Mesenchymal stem cell (in vitro differentiated cells and primary cell): ENCODE measurements around the gene OCSTAMP.

Experiments used
- DNase-seq: peaks from one replicate; pipeline ENCODE4 v3.0.0-alpha.2; 2013
- H2AFZ ChIP-seq: one replicate; pipeline ENCODE4 v1.6.1; 2013; ENCODE audit warnings: low read depth, mild to moderate bottlenecking, control low read depth, inconsistent platforms, low read length, moderate library complexity
- H2AK5ac ChIP-seq: 2 replicates; pipeline ENCODE4 v1.6.1; 2013; ENCODE audit warnings: low read length, moderate library complexity, mild to moderate bottlenecking, inconsistent platforms; ENCODE audit not compliant: severe bottlenecking
- H2BK120ac ChIP-seq: one replicate; pipeline ENCODE4 v1.6.1; 2013; ENCODE audit warnings: low read depth, mild to moderate bottlenecking, inconsistent platforms, low read length, moderate library complexity
- H2BK12ac ChIP-seq, 2 experiments: one replicate each; pipeline ENCODE4 v1.6.1; 2013; ENCODE audit warnings: inconsistent platforms in 2 of 2, low read length in 2 of 2, mild to moderate bottlenecking in 2 of 2, moderate library complexity in 2 of 2, control low read depth in 1 of 2
- H2BK15ac ChIP-seq: one replicate; pipeline ENCODE4 v1.6.1; 2013; ENCODE audit warnings: mild to moderate bottlenecking, low read depth, inconsistent platforms; ENCODE audit not compliant: poor library complexity, severe bottlenecking
- H2BK5ac ChIP-seq: 2 replicates; pipeline ENCODE4 v1.6.1; 2013; ENCODE audit warnings: low read depth, mild to moderate bottlenecking, low read length, control low read depth, inconsistent platforms; ENCODE audit not compliant: poor library complexity, severe bottlenecking
- H3K14ac ChIP-seq, 2 experiments: one replicate each; pipeline ENCODE4 v1.6.1; 2013; ENCODE audit warnings: inconsistent platforms in 2 of 2, low read length in 2 of 2, control low read depth in 1 of 2, mild to moderate bottlenecking in 1 of 2, moderate library complexity in 1 of 2
- H3K18ac ChIP-seq, 2 experiments: one replicate each; pipeline ENCODE4 v1.6.1; 2013; ENCODE audit warnings: inconsistent platforms in 2 of 2, low read length in 2 of 2, control low read depth in 1 of 2, low read depth in 1 of 2, mild to moderate bottlenecking in 1 of 2
- H3K23ac ChIP-seq, 2 experiments: one replicate each; pipeline ENCODE4 v1.6.1; 2013; ENCODE audit warnings: inconsistent platforms in 2 of 2, low read length in 2 of 2, mild to moderate bottlenecking in 2 of 2, moderate library complexity in 2 of 2, control low read depth in 1 of 2
- H3K27ac ChIP-seq: 2 replicates; pipeline ENCODE4 v1.5.1; 2013; ENCODE audit warnings: mild to moderate bottlenecking, moderate library complexity, low read length, control low read depth, inconsistent platforms; ENCODE audit not compliant: poor library complexity, severe bottlenecking
- H3K27me3 ChIP-seq, 2 experiments: 2 replicates each; pipeline versions ENCODE4 v1.6.1 to v1.7.0; 2013; ENCODE audit warnings: low read length in 2 of 2, mild to moderate bottlenecking in 2 of 2, moderate library complexity in 2 of 2, control low read depth in 1 of 2, inconsistent platforms in 1 of 2; ENCODE audit not compliant: control insufficient read depth in 1 of 2, insufficient read depth in 1 of 2
- H3K36me3 ChIP-seq, 2 experiments: 2 replicates each; pipeline versions ENCODE4 v1.6.1 to v1.7.0; 2013; ENCODE audit warnings: low read length in 2 of 2, control low read depth in 1 of 2, inconsistent platforms in 1 of 2, low read depth in 1 of 2, mild to moderate bottlenecking in 1 of 2; ENCODE audit not compliant: insufficient read depth in 2 of 2, control insufficient read depth in 1 of 2
- H3K4ac ChIP-seq, 2 experiments: one replicate each; pipeline ENCODE4 v1.6.1; 2013; ENCODE audit warnings: inconsistent platforms in 2 of 2, low read length in 2 of 2, mild to moderate bottlenecking in 2 of 2, moderate library complexity in 2 of 2, control low read depth in 1 of 2, low read depth in 1 of 2
- H3K4me1 ChIP-seq: 2 replicates; pipeline ENCODE4 v1.6.1; 2013; ENCODE audit warnings: low read depth, low read length, control low read depth; ENCODE audit not compliant: control insufficient read depth, insufficient read depth
- H3K4me2 ChIP-seq: 2 replicates; pipeline ENCODE4 v1.6.1; 2013; ENCODE audit warnings: low read length, mild to moderate bottlenecking, inconsistent platforms; ENCODE audit not compliant: poor library complexity, severe bottlenecking
- H3K4me3 ChIP-seq, 2 experiments: 2 replicates each; pipeline versions ENCODE4 v1.5.1 to v1.7.0; 2013; ENCODE audit warnings: low read length in 2 of 2, mild to moderate bottlenecking in 2 of 2, control low read depth in 1 of 2, low read depth in 1 of 2; ENCODE audit not compliant: insufficient read depth in 1 of 2
- H3K79me1 ChIP-seq: replicated peaks from 2 replicates; pipeline ENCODE4 v1.6.1; 2013; ENCODE audit warnings: mild to moderate bottlenecking, control low read depth, low read length, inconsistent platforms; ENCODE audit not compliant: poor library complexity, severe bottlenecking
- H3K9ac ChIP-seq: 2 replicates; pipeline ENCODE4 v1.7.0; 2013; ENCODE audit warnings: mild to moderate bottlenecking, low read length, moderate library complexity
- H3K9me3 ChIP-seq: 2 replicates; pipeline ENCODE4 v1.7.0; 2013; ENCODE audit warnings: mild to moderate bottlenecking, low read length; ENCODE audit not compliant: control insufficient read depth
- H4K8ac ChIP-seq: one replicate; pipeline ENCODE4 v1.6.1; 2013; ENCODE audit warnings: inconsistent platforms, mild to moderate bottlenecking, low read length, moderate library complexity
- H4K91ac ChIP-seq: one replicate; pipeline ENCODE4 v1.6.1; 2013; ENCODE audit warnings: mild to moderate bottlenecking, low read length, inconsistent platforms
- WGBS: methylation state at CpG from one replicate; pipeline ENCODE4 v1.1.7; 2013; ENCODE audit warnings: mixed read lengths; 5-methylcytosine and 5-hydroxymethylcytosine counted together

OCSTAMP gene

GRCh38 chr20:46563860-46564221 lies 13.4 kb upstream of the OCSTAMP start:
- no peak overlapping the region for H2AK5ac ChIP-seq
- no peak overlapping the region for H2BK12ac ChIP-seq
- peaks cover 4% of the 10 kb centered on the region for H3K4me1 ChIP-seq
- no peak overlapping the region for H3K9ac ChIP-seq
- DNase-seq = no peak
- H2BK120ac ChIP-seq = no peak overlapping the region
- no peak overlapping the region for H3K4ac ChIP-seq
- H3K36me3 ChIP-seq = no peaks in the 10 kb centered on the region
- H2AFZ ChIP-seq = no peak overlapping the region
- H3K9me3 ChIP-seq = no peaks in the 10 kb centered on the region
- no peaks in the 10 kb centered on the region for H3K79me1 ChIP-seq
- H3K23ac ChIP-seq = no peak overlapping the region
- no peak overlapping the region for H4K8ac ChIP-seq
- no peak overlapping the region for H3K14ac ChIP-seq
- no peak overlapping the region for H3K18ac ChIP-seq
- no peak overlapping the region for H3K4me2 ChIP-seq
- no peak overlapping the region for H3K27ac ChIP-seq
- no peak overlapping the region for H4K91ac ChIP-seq
- no peaks in the 10 kb centered on the region for H3K27me3 ChIP-seq
- WGBS = 80% methylated on average over 1 of the region's 2 CpGs
- no peak overlapping the region for H2BK15ac ChIP-seq
- no peak overlapping the region for H2BK5ac ChIP-seq
- H3K4me3 ChIP-seq = no peak overlapping the region

- no peak overlapping the region for H2AFZ ChIP-seq
- H3K9me3 ChIP-seq = no peaks in the 10 kb centered on the region
- H3K4me2 ChIP-seq = no peak overlapping the region
- peak overlapping the region in 1 of 2 experiments; percentile 52 for H3K4me3 ChIP-seq
- peaks cover 7% of the 10 kb centered on the region for H3K4me1 ChIP-seq
- no peaks in the 10 kb centered on the region for H3K79me1 ChIP-seq
- H3K4ac ChIP-seq = no peak overlapping the region
- no peak overlapping the region for H2BK12ac ChIP-seq
- no peaks in the 10 kb centered on the region for H3K36me3 ChIP-seq
- no peak overlapping the region for H4K8ac ChIP-seq
- H3K14ac ChIP-seq = no peak overlapping the region
- H3K9ac ChIP-seq = peak overlapping the region; percentile 66
- no peak overlapping the region for H3K23ac ChIP-seq
- H2BK120ac ChIP-seq = no peak overlapping the region
- H3K27me3 ChIP-seq = no peaks in the 10 kb centered on the region
- no peak overlapping the region for H2AK5ac ChIP-seq
- H2BK15ac ChIP-seq = peak overlapping the region; percentile 78
- no peak overlapping the region for H4K91ac ChIP-seq
- no peak overlapping the region for H3K27ac ChIP-seq
- WGBS = 88% methylated on average over 16 of the region's 16 CpGs
- no peak overlapping the region for H3K18ac ChIP-seq
- no peak for DNase-seq
- no peak overlapping the region for H2BK5ac ChIP-seq
Measured at GRCh38 chr20:46563170-46563859, 12.9 kb upstream of the OCSTAMP start.

- peak overlapping the region; percentile 16 to 52 for H3K4me3 ChIP-seq
- 24% methylated on average over 19 of the region's 19 CpGs for WGBS
- H3K9ac ChIP-seq = peak overlapping the region; percentile 66
Measured at GRCh38 chr20:46562373-46563169, 12.1 kb upstream of the OCSTAMP start.

GRCh38 chr20:46562009-46562372 lies 11.5 kb upstream of the OCSTAMP start:
- no peak overlapping the region for H2AK5ac ChIP-seq
- 68% methylated on average over 5 of the region's 5 CpGs for WGBS
- no peak overlapping the region for H2BK5ac ChIP-seq

More at GRCh38 chr20:46562373-46563169, 12.1 kb upstream of the OCSTAMP start:
- H3K4me2 ChIP-seq = peak overlapping the region; percentile 47
- H3K27me3 ChIP-seq = no peaks in the 10 kb centered on the region
- peak overlapping the region; percentile 4 for H4K8ac ChIP-seq
- H3K23ac ChIP-seq = no peak overlapping the region
- H2AK5ac ChIP-seq = no peak overlapping the region
- no peak overlapping the region for H3K27ac ChIP-seq
- H3K4me1 ChIP-seq = peaks cover 7% of the 10 kb centered on the region
- H4K91ac ChIP-seq = no peak overlapping the region
- H3K14ac ChIP-seq = no peak overlapping the region
- no peaks in the 10 kb centered on the region for H3K79me1 ChIP-seq
- DNase-seq = peak; percentile 65
- H3K9me3 ChIP-seq = no peaks in the 10 kb centered on the region
- H2AFZ ChIP-seq = peak overlapping the region; percentile 72
- no peak overlapping the region for H2BK5ac ChIP-seq
- H2BK15ac ChIP-seq = peak overlapping the region; percentile 78
- H3K18ac ChIP-seq = no peak overlapping the region
- H3K36me3 ChIP-seq = no peaks in the 10 kb centered on the region
- no peak overlapping the region for H2BK12ac ChIP-seq
- H2BK120ac ChIP-seq = no peak overlapping the region
- H3K4ac ChIP-seq = no peak overlapping the region

More at GRCh38 chr20:46562009-46562372, 11.5 kb upstream of the OCSTAMP start:
- Histone ChIP-seq H3K14ac (no peak overlapping the region), H2BK120ac (no peak overlapping the region), H3K9ac (peak overlapping the region; percentile 66), H3K27ac (no peak overlapping the region), H4K8ac (no peak overlapping the region), H3K79me1 (no peaks in the 10 kb centered on the region), H3K4me3 (peak overlapping the region in 1 of 2 experiments; percentile 52), H3K4me2 (no peak overlapping the region), H4K91ac (no peak overlapping the region), H3K27me3 (peaks cover 0 to 3% of the 10 kb centered on the region in 2 experiments), H3K4me1 (peaks cover 7% of the 10 kb centered on the region), H2BK12ac (no peak overlapping the region), H2AFZ (peak overlapping the region; percentile 18), H3K36me3 (no peaks in the 10 kb centered on the region), H3K4ac (no peak overlapping the region), H3K18ac (no peak overlapping the region), H3K9me3 (no peaks in the 10 kb centered on the region), H2BK15ac (no peak overlapping the region), H3K23ac (no peak overlapping the region)
- DNase-seq = no peak
